Measurements from ENCODE around the gene LPAR5.

The LPAR5 gene

DNA sequence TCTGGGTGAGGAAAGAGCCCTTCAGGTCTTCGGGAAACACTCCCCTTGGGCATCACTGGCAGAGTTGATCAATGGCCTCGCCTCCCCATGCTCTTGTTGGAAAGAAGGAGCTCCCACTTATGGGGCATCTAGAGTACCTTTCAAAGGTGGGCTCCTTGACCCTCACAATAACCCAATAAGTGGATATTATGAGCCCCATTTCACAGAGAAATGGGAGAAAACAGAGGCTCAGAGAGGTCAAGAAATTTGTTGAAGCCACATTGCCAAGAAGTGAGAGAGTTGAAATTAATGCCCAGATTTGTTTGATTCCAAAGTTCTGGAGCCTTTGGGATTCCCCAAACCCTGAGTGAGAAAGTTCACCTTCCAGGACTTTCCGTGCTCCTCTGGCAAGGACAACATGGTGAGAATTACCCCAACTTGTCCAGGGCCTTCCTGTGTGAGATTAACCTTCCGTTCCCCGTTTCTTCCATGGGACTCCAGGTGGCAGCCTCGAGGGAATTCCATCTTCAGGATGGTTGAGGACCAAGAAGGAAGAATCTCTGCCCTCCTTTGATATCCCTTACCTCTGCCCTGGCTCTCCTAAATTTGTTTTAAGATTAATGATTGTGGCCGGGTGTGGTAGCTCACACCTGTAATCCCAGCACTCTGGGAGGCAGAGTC lies 21.1 kb downstream of the LPAR5 start:
- TF ChIP-seq, protein P1, sequence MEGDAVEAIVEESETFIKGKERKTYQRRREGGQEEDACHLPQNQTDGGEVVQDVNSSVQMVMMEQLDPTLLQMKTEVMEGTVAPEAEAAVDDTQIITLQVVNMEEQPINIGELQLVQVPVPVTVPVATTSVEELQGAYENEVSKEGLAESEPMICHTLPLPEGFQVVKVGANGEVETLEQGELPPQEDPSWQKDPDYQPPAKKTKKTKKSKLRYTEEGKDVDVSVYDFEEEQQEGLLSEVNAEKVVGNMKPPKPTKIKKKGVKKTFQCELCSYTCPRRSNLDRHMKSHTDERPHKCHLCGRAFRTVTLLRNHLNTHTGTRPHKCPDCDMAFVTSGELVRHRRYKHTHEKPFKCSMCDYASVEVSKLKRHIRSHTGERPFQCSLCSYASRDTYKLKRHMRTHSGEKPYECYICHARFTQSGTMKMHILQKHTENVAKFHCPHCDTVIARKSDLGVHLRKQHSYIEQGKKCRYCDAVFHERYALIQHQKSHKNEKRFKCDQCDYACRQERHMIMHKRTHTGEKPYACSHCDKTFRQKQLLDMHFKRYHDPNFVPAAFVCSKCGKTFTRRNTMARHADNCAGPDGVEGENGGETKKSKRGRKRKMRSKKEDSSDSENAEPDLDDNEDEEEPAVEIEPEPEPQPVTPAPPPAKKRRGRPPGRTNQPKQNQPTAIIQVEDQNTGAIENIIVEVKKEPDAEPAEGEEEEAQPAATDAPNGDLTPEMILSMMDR (conservative IDR thresholded peaks at IDR 0.05; ENCODE audit: low read depth, low read length), result peak; percentile 20
- no peak overlapping the region for H3K4me3 ChIP-seq (ENCODE audit: low read depth, low read length)
- no peak for DNase-seq (ENCODE audit: low read depth)

DNA sequence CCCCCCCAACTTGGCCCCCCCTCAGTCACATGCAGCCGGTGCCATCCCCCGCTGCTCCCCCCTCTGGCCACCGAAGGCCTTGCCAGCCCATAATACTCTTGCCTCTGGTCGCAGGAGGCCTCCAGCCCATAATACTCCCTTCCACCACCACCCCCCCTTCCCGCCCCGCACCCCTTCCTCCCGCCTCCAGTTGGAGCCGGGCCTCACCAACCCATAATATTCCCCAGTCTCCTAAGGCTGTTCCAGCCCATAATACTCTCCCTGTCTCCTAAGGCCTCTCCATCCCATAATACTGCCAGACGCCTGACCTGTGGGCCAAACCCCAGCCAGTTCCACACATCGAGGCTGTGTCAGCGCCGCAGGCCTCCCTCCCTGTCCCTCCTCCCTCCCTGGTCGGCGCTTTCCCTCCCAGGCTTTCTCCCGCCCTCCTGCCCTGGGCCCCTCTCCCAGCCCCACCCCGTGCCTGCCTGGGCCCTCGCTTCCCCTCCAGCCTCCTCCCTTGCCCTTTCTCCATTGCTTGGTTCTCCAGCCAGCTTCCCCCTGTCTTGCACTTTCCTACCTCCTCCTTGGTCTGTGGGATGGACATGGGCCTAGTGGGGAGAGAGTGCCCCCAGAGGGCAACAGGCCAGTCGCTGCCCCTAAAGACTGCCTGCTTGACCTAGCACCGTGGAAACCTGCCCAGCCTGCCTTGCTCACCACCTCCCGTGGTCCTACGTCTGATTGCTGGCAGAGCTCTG lies 21.8 kb downstream of the LPAR5 start:
- no peak overlapping the region for H3K4me3 ChIP-seq (ENCODE audit: low read depth, low read length)
- peak; percentile 99 for DNase-seq (ENCODE audit: low read depth)
- TF ChIP-seq, protein P1 (conservative IDR thresholded peaks at IDR 0.05; ENCODE audit: low read depth, low read length), result peak; percentile 12

DNA sequence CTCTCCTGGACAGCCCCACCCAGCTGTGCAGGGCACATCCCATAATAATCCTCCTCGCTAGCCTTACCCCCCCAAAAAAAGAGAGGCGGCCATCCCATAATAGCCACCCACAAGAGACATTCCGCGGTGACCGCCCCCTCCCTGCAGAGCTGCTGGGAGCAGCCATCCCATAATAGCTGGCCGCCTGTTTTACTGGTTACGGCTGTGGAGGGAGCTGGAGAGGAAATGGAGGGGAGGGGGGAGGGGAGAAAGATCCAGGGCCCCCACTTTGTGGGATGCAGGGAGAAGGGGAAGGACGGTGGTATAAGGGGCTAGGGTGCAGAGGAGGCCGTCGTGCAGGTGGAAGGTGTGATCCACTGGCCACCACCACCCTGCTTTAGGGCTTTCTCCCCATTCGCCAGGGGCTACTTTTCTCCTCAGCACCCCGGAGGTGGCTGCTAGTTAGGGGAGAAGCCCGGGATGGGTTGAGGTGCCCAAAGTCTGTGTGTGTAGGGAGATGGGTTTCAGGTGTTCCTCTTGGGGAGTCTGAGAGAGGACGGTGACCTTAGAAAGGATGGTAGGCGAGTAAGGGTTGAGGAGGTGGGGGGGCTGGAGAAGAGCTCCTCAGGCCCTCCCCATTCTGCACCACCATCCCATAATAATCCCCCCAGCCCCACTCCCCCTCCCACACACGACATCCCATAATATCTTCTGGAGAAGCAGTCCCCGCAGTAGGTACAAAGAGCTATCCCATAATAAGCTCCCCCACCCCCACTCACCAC lies 22.6 kb downstream of the LPAR5 start:
- peak; percentile 86 for DNase-seq (ENCODE audit: low read depth)
- TF ChIP-seq, protein P1 (conservative IDR thresholded peaks at IDR 0.05; ENCODE audit: low read depth, low read length), result no peak
- peak overlapping the region; percentile 37 for H3K4me3 ChIP-seq (ENCODE audit: low read depth, low read length)

DNA sequence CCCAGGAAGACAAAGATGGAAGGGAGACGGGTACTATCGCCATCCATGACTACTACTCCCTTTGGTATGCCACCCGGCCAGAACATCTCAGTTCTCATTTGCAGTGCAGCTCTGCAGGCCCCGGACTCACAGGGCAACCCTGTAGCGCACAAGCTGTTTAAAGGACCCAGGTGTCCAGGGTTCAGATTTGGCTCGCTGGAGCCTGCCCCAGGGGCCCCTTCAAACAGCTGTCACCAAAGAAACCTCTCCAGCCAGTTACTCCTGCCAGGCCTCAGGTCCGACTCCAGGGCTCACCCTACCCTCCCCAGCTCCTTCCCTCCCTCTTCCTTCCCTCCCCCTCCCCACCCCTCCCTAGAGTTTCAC lies 23.1 kb downstream of the LPAR5 start:
- no peak for DNase-seq (ENCODE audit: low read depth)
- H3K4me3 ChIP-seq (ENCODE audit: low read depth, low read length), result no peak overlapping the region
- TF ChIP-seq, protein P1 (conservative IDR thresholded peaks at IDR 0.05; ENCODE audit: low read depth, low read length), result no peak

DNA sequence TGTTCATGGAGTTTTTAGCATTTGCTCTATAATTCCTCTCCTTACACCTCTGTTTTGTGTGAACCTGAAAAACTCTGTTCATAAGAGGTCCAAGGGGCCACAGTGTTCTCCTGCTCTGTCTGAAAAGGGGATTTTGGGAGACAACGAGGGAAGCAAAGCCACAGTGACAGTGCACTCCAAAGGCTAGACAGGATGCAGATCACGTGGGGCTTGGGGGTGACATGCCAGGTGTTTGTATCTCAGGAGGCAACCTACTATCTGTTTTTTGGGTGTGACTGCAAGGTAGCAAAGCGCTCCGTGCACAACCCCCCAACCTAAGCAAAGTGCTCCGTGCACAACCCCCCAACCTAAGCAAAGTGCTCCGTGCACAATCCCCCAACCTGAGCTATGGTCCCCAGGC lies 23.5 kb downstream of the LPAR5 start:
- DNase-seq (ENCODE audit: low read depth), result no peak
- no peak overlapping the region for H3K4me3 ChIP-seq (ENCODE audit: low read depth, low read length)

DNA sequence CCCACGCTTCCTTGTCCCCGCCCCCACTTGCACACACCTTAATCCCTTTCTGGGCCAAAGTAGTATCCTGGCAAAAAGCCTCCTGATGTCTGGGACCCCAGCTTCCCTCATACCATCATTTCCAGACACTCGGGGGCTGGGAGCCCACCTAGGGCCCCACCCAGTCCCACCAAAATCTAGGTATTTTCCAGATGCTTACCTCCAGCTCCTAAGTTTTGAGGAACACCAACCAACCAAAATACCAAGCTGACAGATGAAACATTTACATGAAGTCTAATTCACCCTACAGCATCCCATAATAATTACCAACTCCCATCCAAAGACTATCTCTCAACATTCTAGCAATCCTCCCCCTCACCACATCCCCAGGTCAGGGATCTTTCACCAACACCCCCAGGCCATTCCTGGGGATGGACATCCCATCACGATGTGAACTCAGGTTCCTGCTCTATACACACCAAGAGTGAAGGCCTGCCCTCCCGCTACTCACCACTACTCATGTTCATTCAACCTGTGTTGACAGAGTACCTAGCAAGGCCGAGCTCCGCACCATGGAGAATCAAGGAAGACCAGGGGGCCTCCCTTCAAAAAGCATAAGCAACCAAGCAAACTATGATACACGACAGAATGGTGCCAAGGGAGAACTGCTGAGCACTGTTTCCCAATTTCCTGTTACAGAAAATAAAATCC lies 27.0 kb downstream of the LPAR5 start:
- TF ChIP-seq, protein P1 (conservative IDR thresholded peaks at IDR 0.05; ENCODE audit: low read depth, low read length), result no peak
- no peak for DNase-seq (ENCODE audit: low read depth)
- H3K4me3 ChIP-seq (ENCODE audit: low read depth, low read length), result no peak overlapping the region

More for the DNA sequence above, 23.5 kb downstream of the LPAR5 start:
- TF ChIP-seq, protein P1 (conservative IDR thresholded peaks at IDR 0.05; ENCODE audit: low read depth, low read length), result no peak
